Esophagus muscularis mucosa (tissue), 4 donors: ENCODE measurements around the gene C1QB. TPM values are rescaled to one million over a fixed set of nuclear protein-coding genes. Genes with fewer than 3 reads are reported as not detected.
"Not testable (repeated sequence)": the region's sequence is repeated elsewhere in the genome, so short reads cannot be mapped to it uniquely, and the experiment has no call there.

Experiments used
- DNase-seq: peaks from one replicate; pipeline ENCODE4 v3.0.0-alpha.2; 2017; ENCODE audit errors: extremely low spot score
- H3K27ac ChIP-seq, 4 donors: fragments of 200-600 bp; sonication (generic); replicated peaks in 1 of 4; 1 replicate in 3 of 4; 2 replicates in 1 of 4; pipeline ENCODE4 v1.5.1; 2016 to 2019; ENCODE audit warnings: mild to moderate bottlenecking in 1 of 4
- H3K27me3 ChIP-seq, 4 donors: fragments of 200-600 bp; sonication (generic); one replicate each; pipeline versions ENCODE4 v1.5.1 to v1.6.0; 2016 to 2019
- H3K36me3 ChIP-seq, 4 donors: fragments of 200-600 bp; sonication (generic); one replicate each; pipeline ENCODE4 v1.5.1; 2016 to 2019
- H3K4me1 ChIP-seq, 4 donors: fragments of 200-600 bp; sonication (generic); one replicate each; pipeline ENCODE4 v1.5.1; 2016 to 2019
- H3K4me3 ChIP-seq, 4 donors: fragments of 200-600 bp; sonication (generic); 1 replicate in 2 of 4; 2 replicates in 2 of 4; pipeline ENCODE4 v1.5.1; 2016 to 2019; ENCODE audit warnings: mild to moderate bottlenecking in 4 of 4, moderate library complexity in 1 of 4
- H3K9me3 ChIP-seq, 4 donors: fragments of 200-600 bp; sonication (generic); 1 replicate in 3 of 4; 2 replicates in 1 of 4; pipeline ENCODE4 v1.5.1; 2016 to 2019
- CTCF ChIP-seq, 3 experiments: fragments of 200-600 bp in 2 of 3; fragments of 450-650 bp in 1 of 3; sonication (generic) in 2 of 3; IDR thresholded peaks; one replicate each; pipeline ENCODE4 v1.5.1; 2017 to 2019; ENCODE audit warnings: antibody characterized with exemption in 3 of 3, mild to moderate bottlenecking in 2 of 3, moderate library complexity in 1 of 3
- EP300 ChIP-seq: sonication (generic); formaldehyde crosslinking; IDR thresholded peaks from one replicate; pipeline ENCODE4 v1.6.1; 2017; ENCODE audit warnings: antibody characterized with exemption
- POLR2A ChIP-seq: fragments of 450-650 bp; IDR thresholded peaks from one replicate; pipeline ENCODE4 v1.6.1; 2017; ENCODE audit warnings: antibody characterized with exemption, moderate library complexity, mild to moderate bottlenecking, low read depth
- POLR2AphosphoS5 ChIP-seq, 2 donors: sonication (generic); formaldehyde crosslinking; IDR thresholded peaks; one replicate each; pipeline ENCODE4 v1.6.1; 2017; ENCODE audit warnings: antibody characterized with exemption in 2 of 2
- WGBS: methylation state at CpG from one replicate; pipeline ENCODE4 v1.1.5; 2018; 5-methylcytosine and 5-hydroxymethylcytosine counted together
- intact Hi-C: fragments of 100-400 bp; cut with DNase I; formaldehyde crosslinking; loops from one replicate; pipeline ENCODE4 v1.15.1; 2023
- total RNA-seq, 4 donors: library from RNA; depleted of rRNA; stranded (reverse); fragments of >200 nt; gene quantifications; one replicate each; pipeline versions ENCODE4 v1.1.0 to v1.2.1, GENCODE V29; 2016

Gene C1QB
- total RNA-seq, 4 donors from 2014 or later = 254 to 583 (median 288) TPM

DNA sequence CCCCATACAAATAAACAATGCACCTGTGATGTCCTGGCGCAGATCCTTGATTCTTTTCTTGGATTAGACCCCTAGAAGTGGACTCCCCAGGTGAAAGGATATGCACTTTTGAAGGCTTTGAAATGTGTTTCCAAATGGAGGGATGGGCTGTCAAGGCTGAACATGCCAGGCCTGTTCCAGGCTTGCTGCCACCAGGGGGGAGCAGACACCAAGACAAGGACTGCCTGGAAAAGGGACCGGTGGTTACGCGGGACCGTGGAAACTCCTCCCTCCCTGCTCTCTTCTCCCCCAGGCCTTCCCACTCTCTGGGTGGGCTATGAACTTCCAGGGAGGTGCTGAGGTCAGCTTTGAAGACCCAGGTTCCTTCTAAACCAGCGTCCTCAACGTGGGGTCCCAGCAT is 12.7 kb downstream of the C1QB start:
- Histone ChIP-seq H3K4me3 (no peak overlapping the region), H3K4me1 (no peaks in the 10 kb centered on the region), H3K9me3 (no peaks in the 10 kb centered on the region), H3K36me3 (no peaks in the 10 kb centered on the region), H3K27me3 (peaks cover 0 to 38% (median 0%) of the 10 kb centered on the region in 4 donors), H3K27ac (no peak overlapping the region)
- no peak for DNase-seq
- TF ChIP-seq POLR2A (no peak), EP300 (no peak), POLR2AphosphoS5 (IDR thresholded peaks at IDR 0.05) (no peak), CTCF (IDR thresholded peaks at IDR 0.05) (no peak)
- intact Hi-C loops = no loop called here
- 63% methylated on average over 2 of the region's 7 CpGs for WGBS

GRCh38 chr1:22666412-22666811 is 13.4 kb downstream of the C1QB start:
- 65% methylated on average over 2 of the region's 2 CpGs for WGBS
- intact Hi-C loops = no loop called here
- DNase-seq = no peak
- Histone ChIP-seq H3K4me1 (no peaks in the 10 kb centered on the region), H3K9me3 (no peaks in the 10 kb centered on the region), H3K27ac (no peak overlapping the region), H3K36me3 (no peaks in the 10 kb centered on the region), H3K4me3 (no peak overlapping the region), H3K27me3 (peaks cover 0 to 39% (median 0%) of the 10 kb centered on the region in 4 donors)
- TF ChIP-seq EP300 (no peak), CTCF (IDR thresholded peaks at IDR 0.05) (no peak), POLR2AphosphoS5 (IDR thresholded peaks at IDR 0.05) (no peak), POLR2A (no peak)

GRCh38 chr1:22668840-22669239 is 15.8 kb downstream of the C1QB start:
- H3K27me3 ChIP-seq = peaks cover 0 to 53% (median 8%) of the 10 kb centered on the region in 4 donors
- H3K4me1 ChIP-seq, H3K27ac ChIP-seq, H3K9me3 ChIP-seq, intact Hi-C loops, H3K36me3 ChIP-seq, DNase-seq, H3K4me3 ChIP-seq: not testable (repeated sequence)
- 76% methylated on average over 2 of the region's 2 CpGs for WGBS

DNA sequence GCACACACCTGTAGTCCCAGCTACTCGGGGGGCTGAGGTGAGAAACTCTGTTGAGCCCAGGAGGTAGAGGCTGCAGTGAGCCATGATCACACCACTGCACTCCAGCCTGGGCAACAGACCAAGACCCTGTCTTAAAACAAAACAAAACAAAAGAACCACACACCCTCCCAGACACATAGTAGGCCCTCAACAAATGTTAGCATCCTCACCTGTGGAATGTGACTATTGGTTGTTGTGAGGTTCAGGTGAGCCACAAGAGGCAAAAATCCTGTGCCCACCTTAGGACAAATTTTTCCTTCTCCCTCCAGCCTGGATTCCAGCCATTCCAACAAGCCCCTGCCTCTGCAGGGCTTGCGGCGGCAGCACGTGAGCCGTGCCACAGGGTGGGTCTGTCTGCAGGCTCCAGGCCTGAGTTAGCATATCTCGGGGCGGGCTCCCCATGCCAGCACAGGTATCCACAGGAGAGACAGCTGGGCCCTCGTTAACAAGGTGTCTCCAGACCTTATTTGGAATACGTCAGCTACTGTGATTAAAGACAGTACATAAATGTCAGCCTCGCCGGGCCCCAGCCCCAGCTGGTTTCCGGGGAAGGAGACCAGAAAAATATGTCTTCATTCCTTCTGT is 17.4 kb downstream of the C1QB start:
- H3K36me3 ChIP-seq = no peaks in the 10 kb centered on the region
- no peak for TF ChIP-seq POLR2A
- no peak for TF ChIP-seq POLR2AphosphoS5 (IDR thresholded peaks at IDR 0.05)
- no peak for TF ChIP-seq CTCF (IDR thresholded peaks at IDR 0.05)
- TF ChIP-seq EP300 = no peak
- H3K9me3 ChIP-seq = no peaks in the 10 kb centered on the region
- no peak overlapping the region for H3K27ac ChIP-seq
- no peak for DNase-seq
- peaks cover 0 to 66% (median 11%) of the 10 kb centered on the region in 4 donors for H3K27me3 ChIP-seq
- intact Hi-C loops = no loop called here
- H3K4me1 ChIP-seq = no peaks in the 10 kb centered on the region
- WGBS = 62% methylated on average over 7 of the region's 12 CpGs
- no peak overlapping the region for H3K4me3 ChIP-seq

DNA sequence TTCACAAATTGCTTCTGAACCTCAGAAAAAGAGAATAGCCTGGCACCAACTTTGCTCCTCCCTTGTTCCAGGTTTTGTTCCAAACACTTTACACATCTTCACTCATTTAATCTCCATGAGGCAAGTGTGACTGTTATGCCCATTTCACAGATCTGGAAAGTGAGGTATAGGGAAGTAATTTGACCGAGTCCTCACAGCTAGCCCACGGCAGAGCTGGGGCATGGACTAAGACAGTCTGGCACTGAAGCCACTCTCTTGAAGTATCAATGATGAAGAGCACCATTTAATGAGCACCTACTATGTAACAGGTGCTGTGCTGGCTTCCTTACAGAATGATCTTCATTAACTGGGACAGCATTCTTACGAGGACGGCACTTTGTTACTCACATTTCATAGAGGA is 19.0 kb downstream of the C1QB start:
- WGBS = 88% methylated on average over 4 of the region's 4 CpGs
- peaks cover 0 to 76% (median 11%) of the 10 kb centered on the region in 4 donors for H3K27me3 ChIP-seq

More for the DNA sequence above, 19.0 kb downstream of the C1QB start:
- H3K27ac ChIP-seq = no peak overlapping the region
- no peak overlapping the region for H3K4me3 ChIP-seq
- intact Hi-C loops = no loop called here
- H3K9me3 ChIP-seq = no peaks in the 10 kb centered on the region
- no peak for DNase-seq
- H3K36me3 ChIP-seq = no peaks in the 10 kb centered on the region
- TF ChIP-seq POLR2A (no peak), CTCF (IDR thresholded peaks at IDR 0.05) (no peak), POLR2AphosphoS5 (IDR thresholded peaks at IDR 0.05) (no peak), EP300 (no peak)
- no peaks in the 10 kb centered on the region for H3K4me1 ChIP-seq
